ENCODE results near the gene RNF130. TPM values are rescaled to one million over a fixed set of nuclear protein-coding genes. Genes with fewer than 3 reads are reported as not detected.

RNF130 gene
- total and polyA plus RNA-seq, 2 donors (not counting 1 experiment from before 2014, with no cell fraction given) = 14.7 to 32.4 TPM

DNA sequence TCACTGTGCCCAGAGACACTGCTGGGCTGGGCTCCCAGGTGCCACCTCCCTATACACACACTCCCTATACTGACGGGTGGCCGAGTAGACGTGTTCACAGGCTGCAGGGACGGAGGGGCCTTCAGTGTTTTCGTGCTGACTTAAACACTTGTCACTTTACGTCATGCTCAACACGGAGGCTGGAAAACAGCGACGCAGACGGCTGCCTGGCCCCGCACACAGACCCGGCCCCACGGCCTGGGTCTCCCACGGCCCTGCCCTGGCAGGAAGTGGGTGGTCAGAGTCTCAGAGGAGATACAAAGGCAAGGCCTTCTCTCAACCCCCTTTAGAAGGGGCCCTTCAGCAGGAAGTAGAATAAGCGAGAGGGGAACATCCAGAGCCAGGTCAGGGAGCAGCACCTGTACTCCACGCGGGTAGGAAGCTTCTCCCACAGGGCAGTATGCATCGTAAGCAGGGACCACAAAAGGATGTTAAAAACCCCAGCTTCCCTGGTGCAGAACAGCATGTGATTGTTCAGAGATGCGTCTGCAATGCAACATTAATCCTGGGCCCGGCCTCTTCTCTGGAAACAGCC, 152.0 kb downstream of the RNF130 start:
- no peaks in the 10 kb centered on the region for H4K20me1 ChIP-seq (ENCODE audit: control insufficient read depth, extremely low read depth, insufficient read depth, low read length)
- no peak overlapping the region for H3K9ac ChIP-seq (ENCODE audit: insufficient read depth, low read length)
- no peak overlapping the region for H3K4me3 ChIP-seq (replicated peaks in 1 of 4; ENCODE audit: control extremely low read depth in 1 of 4, insufficient read depth in 1 of 4, low read depth in 3 of 4, low read length in 4 of 4)
- no peaks in the 10 kb centered on the region for H3K79me2 ChIP-seq (ENCODE audit: control insufficient read depth, insufficient read depth, low read length)
- TF ChIP-seq EZH2 (IDR thresholded peaks at IDR 0.05; ENCODE audit: low read length, missing control alignments) (no peak), CTCF (conservative IDR thresholded peaks at IDR 0.05 in 1 of 2, IDR thresholded peaks at IDR 0.05 in 1 of 2; ENCODE audit: low read depth in 1 of 2, low read length in 2 of 2) (no peak)
- no peaks in the 10 kb centered on the region for H3K9me3 ChIP-seq (ENCODE audit: control insufficient read depth, insufficient read depth, low read depth, low read length)
- no peaks in the 10 kb centered on the region for H3K27me3 ChIP-seq (ENCODE audit: control insufficient read depth, insufficient read depth, low read length)
- H3K4me1 ChIP-seq (ENCODE audit: control insufficient read depth, extremely low read depth, insufficient read depth, low read length) = no peaks in the 10 kb centered on the region
- H2AFZ ChIP-seq (ENCODE audit: low read length) = no peak overlapping the region
- no peak for DNase-seq (ENCODE audit: low read depth in 2 of 2)
- no peaks in the 10 kb centered on the region for H3K36me3 ChIP-seq (ENCODE audit: control insufficient read depth, insufficient read depth, low read length)
- H3K4me2 ChIP-seq (ENCODE audit: extremely low read depth, insufficient read depth, low read length) = no peak overlapping the region
- H3K27ac ChIP-seq (ENCODE audit: insufficient read depth, low read length) = no peak overlapping the region

DNA sequence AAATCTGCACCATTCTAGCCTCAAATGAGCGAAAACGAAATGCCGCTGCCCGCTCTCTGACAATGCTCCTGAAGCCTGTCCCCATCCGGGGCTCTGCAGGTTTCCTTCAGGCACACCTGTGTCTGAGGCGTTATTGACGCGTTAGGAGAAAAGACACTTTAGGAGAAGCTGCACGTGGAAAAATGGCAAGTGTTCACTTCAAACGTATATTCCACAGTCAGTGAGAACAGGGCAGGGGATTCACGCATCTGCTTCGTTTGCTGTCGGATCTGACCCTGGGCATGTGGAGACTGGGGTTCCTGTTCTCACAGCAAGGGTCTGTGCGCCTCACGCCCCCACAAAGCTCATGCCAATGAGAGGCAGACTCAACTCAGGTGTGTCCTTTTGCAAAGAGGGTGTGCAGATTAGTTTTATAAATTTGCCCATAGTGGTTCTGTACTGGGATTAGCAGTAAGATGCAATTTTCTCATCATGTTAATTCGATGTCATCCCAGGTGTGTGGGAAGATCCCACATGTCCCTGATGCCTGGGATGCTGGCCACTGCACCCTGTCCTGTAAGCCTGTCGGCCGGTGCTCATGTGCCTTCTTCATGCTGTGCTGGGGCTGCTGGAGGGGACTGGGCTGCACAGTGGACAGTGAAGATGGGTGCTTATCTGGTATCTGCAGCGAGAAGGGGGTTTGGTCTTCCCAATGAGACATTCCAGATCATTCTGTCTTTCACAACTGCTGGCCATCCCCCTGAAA, 152.6 kb downstream of the RNF130 start:
- no peak for DNase-seq (ENCODE audit: low read depth in 2 of 2)
- H3K9me3 ChIP-seq (ENCODE audit: control insufficient read depth, insufficient read depth, low read depth, low read length) = no peaks in the 10 kb centered on the region
- no peak overlapping the region for H3K4me3 ChIP-seq (replicated peaks in 1 of 4; ENCODE audit: control extremely low read depth in 1 of 4, insufficient read depth in 1 of 4, low read depth in 3 of 4, low read length in 4 of 4)
- no peak overlapping the region for H3K27ac ChIP-seq (ENCODE audit: insufficient read depth, low read length)
- H3K27me3 ChIP-seq (ENCODE audit: control insufficient read depth, insufficient read depth, low read length) = no peaks in the 10 kb centered on the region
- H4K20me1 ChIP-seq (ENCODE audit: control insufficient read depth, extremely low read depth, insufficient read depth, low read length) = no peaks in the 10 kb centered on the region
- peaks cover 2% of the 10 kb centered on the region for H3K4me1 ChIP-seq (ENCODE audit: control insufficient read depth, extremely low read depth, insufficient read depth, low read length)
- no peak overlapping the region for H2AFZ ChIP-seq (ENCODE audit: low read length)
- TF ChIP-seq CTCF (conservative IDR thresholded peaks at IDR 0.05 in 1 of 2, IDR thresholded peaks at IDR 0.05 in 1 of 2; ENCODE audit: low read depth in 1 of 2, low read length in 2 of 2) = no peak
- TF ChIP-seq EZH2 (IDR thresholded peaks at IDR 0.05; ENCODE audit: low read length, missing control alignments) = no peak
- H3K79me2 ChIP-seq (ENCODE audit: control insufficient read depth, insufficient read depth, low read length) = no peaks in the 10 kb centered on the region
- H3K36me3 ChIP-seq (ENCODE audit: control insufficient read depth, insufficient read depth, low read length) = no peaks in the 10 kb centered on the region
- H3K9ac ChIP-seq (ENCODE audit: insufficient read depth, low read length) = no peak overlapping the region
- H3K4me2 ChIP-seq (ENCODE audit: extremely low read depth, insufficient read depth, low read length) = no peak overlapping the region

GRCh38 chr5:179916523-179916922, 155.0 kb downstream of the RNF130 start:
- Histone ChIP-seq H3K27me3 (ENCODE audit: control insufficient read depth, insufficient read depth, low read length) (no peaks in the 10 kb centered on the region), H3K9me3 (ENCODE audit: control insufficient read depth, insufficient read depth, low read depth, low read length) (no peaks in the 10 kb centered on the region), H3K4me2 (ENCODE audit: extremely low read depth, insufficient read depth, low read length) (no peak overlapping the region), H3K4me1 (ENCODE audit: control insufficient read depth, extremely low read depth, insufficient read depth, low read length) (peaks cover 6% of the 10 kb centered on the region), H3K79me2 (ENCODE audit: control insufficient read depth, insufficient read depth, low read length) (no peaks in the 10 kb centered on the region), H3K36me3 (ENCODE audit: control insufficient read depth, insufficient read depth, low read length) (no peaks in the 10 kb centered on the region), H3K9ac (ENCODE audit: insufficient read depth, low read length) (no peak overlapping the region), H2AFZ (ENCODE audit: low read length) (no peak overlapping the region), H3K27ac (ENCODE audit: insufficient read depth, low read length) (no peak overlapping the region), H4K20me1 (ENCODE audit: control insufficient read depth, extremely low read depth, insufficient read depth, low read length) (no peaks in the 10 kb centered on the region), H3K4me3 (replicated peaks in 1 of 4; ENCODE audit: control extremely low read depth in 1 of 4, insufficient read depth in 1 of 4, low read depth in 3 of 4, low read length in 4 of 4) (no peak overlapping the region)
- no peak for DNase-seq (ENCODE audit: low read depth in 2 of 2)
- TF ChIP-seq CTCF (conservative IDR thresholded peaks at IDR 0.05 in 1 of 2, IDR thresholded peaks at IDR 0.05 in 1 of 2; ENCODE audit: low read depth in 1 of 2, low read length in 2 of 2) = no peak
- no peak for TF ChIP-seq EZH2 (IDR thresholded peaks at IDR 0.05; ENCODE audit: low read length, missing control alignments)

Data from fibroblast of lung (primary cell).